ENCODE measurements around the gene PTPRG.

GRCh38 chr3:62277450-62277849 is 716.1 kb downstream of the PTPRG start:
- TF ChIP-seq EZH2phosphoT487 (IDR thresholded peaks at IDR 0.05; ENCODE audit: insufficient read depth, low read depth) = no peak
- no peak for TF ChIP-seq EZH2 (IDR thresholded peaks at IDR 0.05; ENCODE audit: insufficient read depth, poor library complexity, severe bottlenecking)

All from GM23248 (cell line).